ENCODE measurements around the gene RPL29. TPM values are rescaled to one million over a fixed set of nuclear protein-coding genes. Genes with fewer than 3 reads are reported as not detected.

The RPL29 gene
- total and polyA plus RNA-seq, 2 of the 4 experiments (the other 2 are of a cell fraction), result 2,081 to 2,126 TPM

GRCh38 chr3:52024765-52025452, 29.2 kb upstream of the RPL29 start:
- no peak overlapping the region for H2AK5ac ChIP-seq (ENCODE audit: low read depth, low read length)
- H4K8ac ChIP-seq (ENCODE audit: low read depth in 2 of 2, low read length in 2 of 2), result no peak overlapping the region
- H3K4me3 ChIP-seq (ENCODE audit: insufficient read depth, low read depth, low read length), result no peak overlapping the region
- H3K9me1 ChIP-seq (ENCODE audit: insufficient read depth, low read length), result 0 out of 2 replicates have a peak, but pooled peaks cover 14% of the 10 kb centered on the region
- ATAC-seq (ENCODE audit: low read depth), result no peak
- no peak overlapping the region for H3K23ac ChIP-seq (ENCODE audit: low read depth, low read length)
- no peak for DNase-seq
- H4K20me1 ChIP-seq (ENCODE audit: insufficient read depth, low read length), result no peaks in the 10 kb centered on the region
- BruUV-seq (replicated peaks), result no TSS peak
- no peaks in the 10 kb centered on the region for H3K36me3 ChIP-seq (ENCODE audit: control insufficient read depth, insufficient read depth, low read length)
- H2BK20ac ChIP-seq (ENCODE audit: low read depth, low read length), result no peak overlapping the region
- H4K91ac ChIP-seq (ENCODE audit: insufficient read depth, low read depth, low read length), result no peak overlapping the region; the same call in 1 of the 2 replicates
- POLR2A ChIA-PET (ENCODE audit: unreplicated experiment), result no interaction called here
- no peak overlapping the region for H3K9ac ChIP-seq (ENCODE audit: low read depth, low read length)
- TF ChIP-seq MAFK (IDR thresholded peaks at IDR 0.05; ENCODE audit: low read depth, low read length), result no peak
- H3K27ac ChIP-seq (ENCODE audit: insufficient read depth, low read length), result no peak overlapping the region
- no peaks in the 10 kb centered on the region for H3K9me3 ChIP-seq (ENCODE audit: control insufficient read depth, insufficient read depth, low read length)
- no peak overlapping the region for H4K5ac ChIP-seq (ENCODE audit: low read depth, low read length)
- no peak overlapping the region for H3K18ac ChIP-seq (ENCODE audit: low read depth, low read length)
- CTCF ChIA-PET, result interaction anchor here (1.0 kb wide), 1 partner anchor 10 kb away, joined by 3 read pairs; no protein-coding TSS in a partner anchor
- H2BK15ac ChIP-seq (ENCODE audit: low read depth, low read length), result no peak overlapping the region
- WGBS, 2 experiments (ENCODE audit: extremely low coverage in 2 of 2, insufficient read length in 1 of 2), result no CpG with 5 or more reads among the region's 6 CpGs
- no peak overlapping the region for H3K56ac ChIP-seq (ENCODE audit: extremely low read depth, insufficient read depth, low read length)
- dilution Hi-C loops (cut with HindIII; ENCODE audit: low sequenced_read_pairs, unreplicated experiment), result no loop called here
- intact Hi-C loops (cut with micrococcal nuclease), result no loop called here
- H2AK9ac ChIP-seq (replicated peaks; ENCODE audit: low read depth, low read length, poor library complexity), result no peak overlapping the region
- peaks cover 10% of the 10 kb centered on the region for H3K4me1 ChIP-seq (ENCODE audit: control insufficient read depth, insufficient read depth, low read length)
- H2BK120ac ChIP-seq (ENCODE audit: low read depth, low read length), result no peak overlapping the region
- H2BK5ac ChIP-seq (ENCODE audit: low read depth, low read length, poor library complexity, severe bottlenecking), result no peak overlapping the region
- H3K14ac ChIP-seq (replicated peaks; ENCODE audit: low read depth, low read length), result no peak overlapping the region
- no peak overlapping the region for H3K4ac ChIP-seq (ENCODE audit: low read depth, low read length)
- in situ Hi-C loops (cut with MboI; ENCODE audit: low sequenced_read_pairs), result no loop called here
- H3K4me2 ChIP-seq (ENCODE audit: low read depth, low read length), result no peak overlapping the region
- H3K27me3 ChIP-seq (ENCODE audit: control insufficient read depth, insufficient read depth, low read length), result no peaks in the 10 kb centered on the region
- no peak overlapping the region for H2AFZ ChIP-seq (replicated peaks; ENCODE audit: low read length, poor library complexity)
- no peaks in the 10 kb centered on the region for H3K79me1 ChIP-seq (ENCODE audit: low read depth in 1 of 2, low read length in 2 of 2)

All from IMR-90 (cell line).